Gastroesophageal sphincter (tissue), 4 donors: Measurements from ENCODE around the gene AFAP1. TPM values are rescaled to one million over a fixed set of nuclear protein-coding genes. Genes with fewer than 3 reads are reported as not detected.

Experiments used
- ATAC-seq: fragments of 150-250 bp; one replicate; pipeline ENCODE4 v1.9.1; 2016; ENCODE audit warnings: mild to moderate bottlenecking, moderate library complexity
- H3K27ac ChIP-seq, 4 donors: fragments of 200-600 bp; sonication (generic) in 3 of 4; 1 replicate in 3 of 4; 2 replicates in 1 of 4; pipeline ENCODE4 v1.5.1; 2016 to 2019
- H3K27me3 ChIP-seq: fragments of 200-600 bp; sonication (generic); one replicate; pipeline ENCODE4 v1.5.1; 2019
- H3K36me3 ChIP-seq, 2 donors: fragments of 200-600 bp; sonication (generic); one replicate each; pipeline ENCODE4 v1.5.1; 2019; ENCODE audit warnings: control low read depth in 1 of 2
- H3K4me1 ChIP-seq, 3 donors: fragments of 200-600 bp; sonication (generic); 1 replicate in 2 of 3; 2 replicates in 1 of 3; pipeline ENCODE4 v1.5.1; 2016 to 2019; ENCODE audit warnings: control low read depth in 2 of 3
- H3K4me3 ChIP-seq, 2 donors: fragments of 200-600 bp; sonication (generic); one replicate each; pipeline ENCODE4 v1.5.1; 2019; ENCODE audit warnings: mild to moderate bottlenecking in 1 of 2, moderate library complexity in 1 of 2
- H3K9me3 ChIP-seq, 3 donors: fragments of 200-600 bp; sonication (generic); one replicate each; pipeline ENCODE4 v1.5.1; 2017 to 2019; ENCODE audit warnings: control low read depth in 2 of 3
- CTCF ChIP-seq, 4 experiments: fragments of 200-600 bp in 2 of 4; fragments of 450-650 bp in 2 of 4; sonication (generic) in 1 of 4; IDR thresholded peaks; one replicate each; pipeline ENCODE4 v1.5.1; 2017 to 2019; ENCODE audit warnings: antibody characterized with exemption in 4 of 4, mild to moderate bottlenecking in 2 of 4, moderate library complexity in 2 of 4
- EP300 ChIP-seq: sonication (generic); formaldehyde crosslinking; IDR thresholded peaks from one replicate; pipeline ENCODE4 v1.6.1; 2017; ENCODE audit warnings: antibody characterized with exemption, mild to moderate bottlenecking
- POLR2A ChIP-seq, 2 donors: fragments of 450-650 bp; IDR thresholded peaks; one replicate each; pipeline ENCODE4 v1.6.1; 2017; ENCODE audit warnings: antibody characterized with exemption in 2 of 2, mild to moderate bottlenecking in 2 of 2, moderate library complexity in 1 of 2
- POLR2AphosphoS5 ChIP-seq: sonication (generic); formaldehyde crosslinking; IDR thresholded peaks from one replicate; pipeline ENCODE4 v1.6.1; 2017; ENCODE audit warnings: antibody characterized with exemption
- WGBS, 2 donors: methylation state at CpG; one replicate each; pipeline ENCODE4 v1.1.5; 2018; ENCODE audit warnings: low coverage in 1 of 2; 5-methylcytosine and 5-hydroxymethylcytosine counted together
- total RNA-seq, 4 donors: library from RNA; depleted of rRNA; stranded (reverse); fragments of >200 nt; gene quantifications; one replicate each; pipeline ENCODE4 v1.1.0, GENCODE V29; 2016

The AFAP1 gene
- total RNA-seq, 4 donors from 2014 or later, result 32.0 to 79.7 (median 48.1) TPM

GRCh38 chr4:7885216-7886006 lies 54.2 kb downstream of the AFAP1 start:
- no peak for TF ChIP-seq EP300
- TF ChIP-seq POLR2AphosphoS5, result no peak
- H3K27me3 ChIP-seq, result no peaks in the 10 kb centered on the region
- H3K4me3 ChIP-seq, result no peak overlapping the region
- H3K27ac ChIP-seq, result peak overlapping the region; percentile 66 to 87 (median 84)
- ATAC-seq, result peak; percentile 22
- peaks cover 0 to 10% (median 0%) of the 10 kb centered on the region in 3 donors for H3K9me3 ChIP-seq
- H3K4me1 ChIP-seq, result peaks cover 10 to 67% (median 16%) of the 10 kb centered on the region in 3 donors
- no peaks in the 10 kb centered on the region for H3K36me3 ChIP-seq
- 34 to 61% methylated on average over 11 to 15 of the region's 16 CpGs for WGBS, 2 donors

- H3K27ac ChIP-seq, result peak overlapping the region in 3 of 4 donors; percentile 42 to 77 (median 67)
These were observed 59.0 kb downstream of the AFAP1 start for GRCh38 chr4:7880683-7881082.

GRCh38 chr4:7879127-7879526 lies 60.5 kb downstream of the AFAP1 start:
- no peak for TF ChIP-seq POLR2AphosphoS5
- no peak for TF ChIP-seq EP300
- no peak for TF ChIP-seq POLR2A (IDR thresholded peaks at IDR 0.05)
- no peak for TF ChIP-seq CTCF (IDR thresholded peaks at IDR 0.05)
- no peak for ATAC-seq
- Histone ChIP-seq H3K4me1 (peaks cover 15 to 78% (median 31%) of the 10 kb centered on the region in 3 donors), H3K27me3 (no peaks in the 10 kb centered on the region), H3K9me3 (no peaks in the 10 kb centered on the region), H3K4me3 (no peak overlapping the region), H3K36me3 (no peaks in the 10 kb centered on the region), H3K27ac (peak overlapping the region in 3 of 4 donors; percentile 67 to 80 (median 77))
- 53 to 59% methylated on average over 5 to 6 of the region's 6 CpGs for WGBS, 2 donors

More at GRCh38 chr4:7880683-7881082, 59.0 kb downstream of the AFAP1 start:
- Histone ChIP-seq H3K4me3 (no peak overlapping the region), H3K4me1 (peaks cover 15 to 86% (median 33%) of the 10 kb centered on the region in 3 donors), H3K36me3 (no peaks in the 10 kb centered on the region), H3K9me3 (no peaks in the 10 kb centered on the region), H3K27me3 (no peaks in the 10 kb centered on the region)
- ATAC-seq, result no peak
- WGBS, 2 donors, result 47 to 94% methylated on average over 3 to 4 of the region's 7 CpGs
- no peak for TF ChIP-seq POLR2A (IDR thresholded peaks at IDR 0.05)
- TF ChIP-seq EP300, result no peak
- no peak for TF ChIP-seq CTCF (IDR thresholded peaks at IDR 0.05)
- no peak for TF ChIP-seq POLR2AphosphoS5

- 12 to 46% methylated on average over 6 of the region's 6 CpGs for WGBS, 2 donors
- Histone ChIP-seq H3K4me3 (no peak overlapping the region), H3K9me3 (no peaks in the 10 kb centered on the region), H3K4me1 (peaks cover 15 to 79% (median 31%) of the 10 kb centered on the region in 3 donors), H3K27ac (peak overlapping the region; percentile 66 to 80 (median 72)), H3K27me3 (no peaks in the 10 kb centered on the region), H3K36me3 (no peaks in the 10 kb centered on the region)
- no peak for ATAC-seq
- TF ChIP-seq EP300 (no peak), POLR2AphosphoS5 (no peak), POLR2A (IDR thresholded peaks at IDR 0.05) (no peak), CTCF (IDR thresholded peaks at IDR 0.05) (no peak)
These were observed 61.3 kb downstream of the AFAP1 start for GRCh38 chr4:7878323-7878722.

- peak overlapping the region; percentile 67 to 80 (median 74) for H3K27ac ChIP-seq
- no peaks in the 10 kb centered on the region for H3K9me3 ChIP-seq
- no peaks in the 10 kb centered on the region for H3K36me3 ChIP-seq
- H3K27me3 ChIP-seq, result no peaks in the 10 kb centered on the region
- ATAC-seq, result no peak
- H3K4me3 ChIP-seq, result no peak overlapping the region
- no peak for TF ChIP-seq EP300
- TF ChIP-seq POLR2A (IDR thresholded peaks at IDR 0.05), result no peak
- TF ChIP-seq POLR2AphosphoS5, result no peak
- no peak for TF ChIP-seq CTCF (IDR thresholded peaks at IDR 0.05)
- WGBS, 2 donors, result 55% methylated on average over 6 of the region's 6 CpGs
- peaks cover 15 to 82% (median 36%) of the 10 kb centered on the region in 3 donors for H3K4me1 ChIP-seq
These were observed 62.5 kb downstream of the AFAP1 start for GRCh38 chr4:7877176-7877575.
